Esophagus muscularis mucosa (tissue), 4 donors: ENCODE data around the gene GLYAT. TPM values are rescaled to one million over a fixed set of nuclear protein-coding genes. Genes with fewer than 3 reads are reported as not detected.

Experiments used
- DNase-seq: peaks from one replicate; pipeline ENCODE4 v3.0.0-alpha.2; 2017; ENCODE audit errors: extremely low spot score
- H3K27ac ChIP-seq, 4 donors: fragments of 200-600 bp; sonication (generic); replicated peaks in 1 of 4; 1 replicate in 3 of 4; 2 replicates in 1 of 4; pipeline ENCODE4 v1.5.1; 2016 to 2019; ENCODE audit warnings: mild to moderate bottlenecking in 1 of 4
- H3K27me3 ChIP-seq, 4 donors: fragments of 200-600 bp; sonication (generic); one replicate each; pipeline versions ENCODE4 v1.5.1 to v1.6.0; 2016 to 2019
- H3K36me3 ChIP-seq, 4 donors: fragments of 200-600 bp; sonication (generic); one replicate each; pipeline ENCODE4 v1.5.1; 2016 to 2019
- H3K4me1 ChIP-seq, 4 donors: fragments of 200-600 bp; sonication (generic); one replicate each; pipeline ENCODE4 v1.5.1; 2016 to 2019
- H3K4me3 ChIP-seq, 4 donors: fragments of 200-600 bp; sonication (generic); 1 replicate in 2 of 4; 2 replicates in 2 of 4; pipeline ENCODE4 v1.5.1; 2016 to 2019; ENCODE audit warnings: mild to moderate bottlenecking in 4 of 4, moderate library complexity in 1 of 4
- H3K9me3 ChIP-seq, 4 donors: fragments of 200-600 bp; sonication (generic); 1 replicate in 3 of 4; 2 replicates in 1 of 4; pipeline ENCODE4 v1.5.1; 2016 to 2019
- EP300 ChIP-seq: sonication (generic); formaldehyde crosslinking; IDR thresholded peaks from one replicate; pipeline ENCODE4 v1.6.1; 2017; ENCODE audit warnings: antibody characterized with exemption
- POLR2A ChIP-seq: fragments of 450-650 bp; IDR thresholded peaks from one replicate; pipeline ENCODE4 v1.6.1; 2017; ENCODE audit warnings: antibody characterized with exemption, moderate library complexity, mild to moderate bottlenecking, low read depth
- POLR2AphosphoS5 ChIP-seq, 2 donors: sonication (generic); formaldehyde crosslinking; IDR thresholded peaks; one replicate each; pipeline ENCODE4 v1.6.1; 2017; ENCODE audit warnings: antibody characterized with exemption in 2 of 2
- WGBS: methylation state at CpG from one replicate; pipeline ENCODE4 v1.1.5; 2018; 5-methylcytosine and 5-hydroxymethylcytosine counted together
- intact Hi-C: fragments of 100-400 bp; cut with DNase I; formaldehyde crosslinking; loops from one replicate; pipeline ENCODE4 v1.15.1; 2023
- total RNA-seq, 4 donors: library from RNA; depleted of rRNA; stranded (reverse); fragments of >200 nt; gene quantifications; one replicate each; pipeline versions ENCODE4 v1.1.0 to v1.2.1, GENCODE V29; 2016
- TF ChIP-seq, protein P1 (sequence below), 3 experiments: fragments of 200-600 bp in 2 of 3; fragments of 450-650 bp in 1 of 3; sonication (generic) in 2 of 3; IDR thresholded peaks; one replicate each; pipeline ENCODE4 v1.5.1; 2017 to 2019; ENCODE audit warnings: antibody characterized with exemption in 3 of 3, mild to moderate bottlenecking in 2 of 3, moderate library complexity in 1 of 3

GLYAT gene
- total RNA-seq, 4 donors from 2014 or later: not detected

DNA sequence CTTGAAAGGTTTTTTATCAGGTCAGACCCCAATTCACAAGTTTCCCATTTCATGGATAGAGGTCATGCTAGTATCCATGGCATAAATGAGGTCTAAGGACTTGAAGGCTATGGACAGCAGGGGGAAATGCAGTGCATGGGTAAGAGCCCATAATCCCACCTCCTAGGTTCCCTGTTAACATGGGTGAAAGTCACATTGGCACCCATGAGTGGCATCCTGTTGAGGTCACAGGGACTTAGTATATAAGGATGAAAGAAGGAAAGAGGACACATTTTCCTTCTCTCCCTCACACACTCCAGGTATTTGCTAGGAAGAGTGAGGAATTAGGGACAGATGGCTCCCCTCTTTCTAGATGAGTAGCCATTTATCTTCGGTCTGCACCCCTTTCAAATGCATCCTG, 9.4 kb upstream of the GLYAT start:
- Histone ChIP-seq H3K36me3 (no peaks in the 10 kb centered on the region), H3K9me3 (peaks cover 0 to 23% (median 6%) of the 10 kb centered on the region in 4 donors), H3K4me1 (no peaks in the 10 kb centered on the region), H3K27ac (no peak overlapping the region), H3K4me3 (no peak overlapping the region), H3K27me3 (peaks cover 0 to 6% (median 0%) of the 10 kb centered on the region in 4 donors)
- intact Hi-C loops: no loop called here
- no peak for TF ChIP-seq EP300
- TF ChIP-seq POLR2AphosphoS5 (IDR thresholded peaks at IDR 0.05): no peak
- TF ChIP-seq, protein P1, sequence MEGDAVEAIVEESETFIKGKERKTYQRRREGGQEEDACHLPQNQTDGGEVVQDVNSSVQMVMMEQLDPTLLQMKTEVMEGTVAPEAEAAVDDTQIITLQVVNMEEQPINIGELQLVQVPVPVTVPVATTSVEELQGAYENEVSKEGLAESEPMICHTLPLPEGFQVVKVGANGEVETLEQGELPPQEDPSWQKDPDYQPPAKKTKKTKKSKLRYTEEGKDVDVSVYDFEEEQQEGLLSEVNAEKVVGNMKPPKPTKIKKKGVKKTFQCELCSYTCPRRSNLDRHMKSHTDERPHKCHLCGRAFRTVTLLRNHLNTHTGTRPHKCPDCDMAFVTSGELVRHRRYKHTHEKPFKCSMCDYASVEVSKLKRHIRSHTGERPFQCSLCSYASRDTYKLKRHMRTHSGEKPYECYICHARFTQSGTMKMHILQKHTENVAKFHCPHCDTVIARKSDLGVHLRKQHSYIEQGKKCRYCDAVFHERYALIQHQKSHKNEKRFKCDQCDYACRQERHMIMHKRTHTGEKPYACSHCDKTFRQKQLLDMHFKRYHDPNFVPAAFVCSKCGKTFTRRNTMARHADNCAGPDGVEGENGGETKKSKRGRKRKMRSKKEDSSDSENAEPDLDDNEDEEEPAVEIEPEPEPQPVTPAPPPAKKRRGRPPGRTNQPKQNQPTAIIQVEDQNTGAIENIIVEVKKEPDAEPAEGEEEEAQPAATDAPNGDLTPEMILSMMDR (IDR thresholded peaks at IDR 0.05): no peak
- TF ChIP-seq POLR2A: no peak
- no peak for DNase-seq
- 79% methylated on average over 1 of the region's 1 CpG for WGBS

DNA sequence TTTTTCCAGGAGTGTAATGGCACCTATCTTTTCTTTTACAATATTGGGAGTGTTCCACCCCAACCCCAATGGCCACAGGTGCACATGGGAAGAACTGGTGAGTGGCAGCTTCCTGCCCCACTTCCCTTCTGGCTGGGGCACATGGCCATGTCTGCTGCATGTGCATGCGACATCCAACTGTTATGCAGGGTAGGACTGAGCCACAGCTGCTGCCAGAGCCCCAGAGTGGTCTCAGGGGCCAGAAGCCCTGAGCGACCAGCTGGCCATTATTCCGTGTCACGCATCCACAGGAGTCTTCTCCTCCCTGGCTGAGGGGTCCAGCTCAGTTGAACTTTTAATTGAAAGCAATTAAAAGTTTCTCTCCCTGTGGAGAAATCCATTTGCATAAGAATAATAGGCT, 8.7 kb upstream of the GLYAT start:
- H3K27me3 ChIP-seq: peaks cover 0 to 7% (median 0%) of the 10 kb centered on the region in 4 donors
- peaks cover 0 to 23% (median 6%) of the 10 kb centered on the region in 4 donors for H3K9me3 ChIP-seq
- H3K4me3 ChIP-seq: no peak overlapping the region
- DNase-seq: no peak
- WGBS: 88% methylated on average over 4 of the region's 4 CpGs
- H3K36me3 ChIP-seq: no peaks in the 10 kb centered on the region
- TF ChIP-seq POLR2A (no peak), EP300 (no peak), POLR2AphosphoS5 (IDR thresholded peaks at IDR 0.05) (no peak)
- TF ChIP-seq, protein P1 (IDR thresholded peaks at IDR 0.05): no peak
- H3K27ac ChIP-seq: no peak overlapping the region
- H3K4me1 ChIP-seq: no peaks in the 10 kb centered on the region
- intact Hi-C loops: no loop called here

DNA sequence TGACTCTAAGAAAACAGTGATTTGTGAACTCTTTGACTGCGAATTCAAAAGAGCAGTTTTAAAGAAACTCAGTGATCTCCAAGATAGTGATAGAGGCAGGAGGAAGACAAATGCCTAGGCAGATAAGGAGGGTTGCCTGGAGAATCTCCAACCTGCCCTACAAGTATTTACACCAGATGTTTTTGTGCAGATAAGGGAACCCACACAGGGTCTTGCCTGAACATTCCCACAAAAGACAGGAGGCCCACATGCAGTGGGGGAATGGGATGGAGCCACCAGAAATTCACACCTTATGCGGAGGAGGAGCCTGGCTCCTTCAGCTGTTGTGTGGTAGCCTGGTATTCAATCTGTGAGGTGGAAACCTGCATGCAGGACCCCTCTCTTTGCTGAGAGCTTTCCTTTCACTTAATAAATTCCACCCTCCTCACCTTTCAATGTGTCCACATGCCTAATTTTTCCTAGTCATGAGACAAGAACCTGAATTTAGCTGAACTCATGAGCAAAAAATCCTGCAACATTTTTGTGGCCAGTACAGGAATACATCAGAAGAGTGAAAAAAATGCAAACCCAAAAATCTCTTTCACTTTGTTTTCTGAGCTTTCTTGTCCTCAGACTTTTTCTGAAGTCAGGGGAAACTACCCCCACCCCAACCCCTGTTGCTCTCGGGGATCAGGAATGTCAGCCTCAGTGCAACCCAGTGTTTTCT, 8.1 kb upstream of the GLYAT start:
- no peak for TF ChIP-seq POLR2A
- TF ChIP-seq, protein P1 (IDR thresholded peaks at IDR 0.05): no peak
- peaks cover 0 to 9% (median 0%) of the 10 kb centered on the region in 4 donors for H3K27me3 ChIP-seq
- intact Hi-C loops: no loop called here
- H3K4me3 ChIP-seq: no peak overlapping the region
- DNase-seq: no peak
- H3K9me3 ChIP-seq: peaks cover 0 to 23% (median 6%) of the 10 kb centered on the region in 4 donors
- H3K4me1 ChIP-seq: no peaks in the 10 kb centered on the region
- no peak overlapping the region for H3K27ac ChIP-seq
- H3K36me3 ChIP-seq: no peaks in the 10 kb centered on the region
- WGBS: 80% methylated on average over 2 of the region's 3 CpGs

DNA sequence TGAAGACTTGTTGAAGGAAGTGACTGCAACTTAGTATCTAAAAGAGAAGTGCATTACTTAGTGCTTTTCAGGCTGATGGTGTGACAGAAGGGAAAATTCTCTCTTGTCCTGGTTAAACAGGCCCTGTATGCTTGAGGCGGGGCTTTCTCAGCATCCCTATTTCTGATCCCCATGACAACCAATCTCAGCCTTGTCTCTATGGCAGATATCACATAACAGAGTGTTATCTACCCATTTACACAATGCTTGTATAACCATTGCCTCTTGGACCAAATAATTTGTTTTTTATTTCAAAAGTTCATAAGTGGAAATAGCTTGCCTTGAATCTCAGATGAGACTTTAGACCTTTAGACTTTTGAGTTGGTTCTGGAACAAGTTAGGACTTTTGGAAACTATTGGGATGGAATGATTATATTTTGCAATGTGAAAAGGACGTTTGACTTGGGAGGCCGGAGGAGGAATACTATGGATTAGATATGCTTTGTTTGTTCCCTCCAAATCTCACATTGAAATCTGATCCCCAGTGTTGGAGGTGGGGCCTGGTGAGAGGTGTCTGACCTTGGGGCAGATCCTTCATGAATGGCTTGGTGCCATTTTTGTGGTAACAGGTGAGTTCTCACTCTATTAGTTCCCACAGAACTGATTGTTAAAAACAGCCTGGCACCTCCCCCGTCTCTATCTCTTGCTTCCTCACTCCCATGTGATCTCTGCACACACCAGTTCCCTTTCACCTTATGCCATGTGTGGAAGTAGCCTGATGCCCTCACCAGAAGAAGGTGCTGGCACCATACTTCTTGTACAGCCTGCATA, 3.1 kb upstream of the GLYAT start:
- Histone ChIP-seq H3K36me3 (no peaks in the 10 kb centered on the region), H3K27me3 (peaks cover 0 to 3% (median 0%) of the 10 kb centered on the region in 4 donors), H3K9me3 (no peaks in the 10 kb centered on the region), H3K4me1 (no peaks in the 10 kb centered on the region), H3K27ac (no peak overlapping the region), H3K4me3 (no peak overlapping the region)
- no peak for DNase-seq
- TF ChIP-seq POLR2A (no peak), EP300 (no peak), POLR2AphosphoS5 (IDR thresholded peaks at IDR 0.05) (no peak)
- TF ChIP-seq, protein P1 (IDR thresholded peaks at IDR 0.05): no peak
- intact Hi-C loops: no loop called here
- WGBS: 80% methylated on average over 4 of the region's 4 CpGs
